ENCODE measurements around the gene ERICH4. TPM values are rescaled to one million over a fixed set of nuclear protein-coding genes. Genes with fewer than 3 reads are reported as not detected.
A peak's percentile ranks its signal among the peaks of the same experiment; 100 is the strongest.
"Not testable (repeated sequence)": the region's sequence is repeated elsewhere in the genome, so short reads cannot be mapped to it uniquely, and the experiment has no call there.

The ERICH4 gene
- total RNA-seq, 2 donors from 2014 or later, result not detected

DNA sequence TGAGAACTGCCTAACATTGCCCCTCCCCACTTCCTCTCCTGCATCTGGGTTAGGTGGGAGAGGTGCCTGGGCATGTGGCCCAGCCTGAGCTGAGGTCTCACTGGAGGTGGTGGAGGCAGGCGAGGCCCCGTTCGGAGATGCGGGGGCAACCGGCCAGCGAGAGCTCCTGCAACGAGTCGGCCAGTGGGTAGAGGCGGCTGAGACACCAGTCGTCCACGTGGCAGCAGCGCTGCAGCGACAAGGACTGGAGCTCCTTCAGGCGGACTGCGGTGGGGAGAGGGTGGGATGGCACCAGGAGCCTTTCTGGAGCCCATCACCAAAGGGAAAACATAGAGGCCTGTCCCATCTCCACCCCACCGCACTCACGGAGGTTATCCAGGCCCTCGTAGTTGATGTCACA lies 9.8 kb upstream of the ERICH4 start:
- H3K36me3 ChIP-seq (ENCODE audit: control insufficient read depth, insufficient read depth, low read length), result peaks cover 33% of the 10 kb centered on the region
- DNase-seq, result no peak
- no peaks in the 10 kb centered on the region for H3K9me3 ChIP-seq (ENCODE audit: control insufficient read depth, low read length)

DNA sequence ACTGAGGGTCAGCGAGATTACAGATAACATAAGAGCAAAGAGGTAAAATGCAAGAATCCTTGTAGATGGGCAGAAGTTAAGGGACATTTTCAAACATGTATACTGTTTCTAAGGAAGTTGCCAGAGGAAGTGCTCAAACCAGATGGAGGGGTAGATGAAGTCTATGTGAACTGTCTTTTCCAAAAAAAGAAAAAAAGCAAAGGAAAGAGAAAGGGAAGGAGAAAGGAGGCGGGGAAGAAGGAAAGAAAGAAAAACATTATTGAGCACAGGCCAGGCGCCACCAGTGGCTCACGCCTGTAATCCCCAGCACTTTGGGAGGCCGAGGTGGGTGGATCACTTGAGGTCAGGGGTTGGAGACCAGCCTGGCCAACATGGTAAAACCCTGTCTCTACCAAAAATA lies 8.5 kb upstream of the ERICH4 start:
- Mint-ChIP-seq H3K9me3 (no peaks in the 10 kb centered on the region), H3K4me3 (no peak overlapping the region), H3K27me3 (ENCODE audit: insufficient read depth) (no peaks in the 10 kb centered on the region), H3K27ac (no peak overlapping the region), H3K36me3 (ENCODE audit: low read depth) (peaks cover 37% of the 10 kb centered on the region), H3K4me1 (peaks cover 6% of the 10 kb centered on the region)
- Histone ChIP-seq H3K4me3 (ENCODE audit: low read length) (no peak overlapping the region), H3K27me3 (ENCODE audit: control insufficient read depth, insufficient read depth, low read length, poor library complexity, severe bottlenecking) (no peaks in the 10 kb centered on the region), H3K4me1 (ENCODE audit: control insufficient read depth, insufficient read depth, low read length) (no peaks in the 10 kb centered on the region), H3K27ac (ENCODE audit: low read depth, low read length) (no peak overlapping the region), H3K9me3 (ENCODE audit: control insufficient read depth, low read length) (no peaks in the 10 kb centered on the region), H3K9ac (ENCODE audit: extremely low read depth, low read length, poor library complexity, severe bottlenecking) (no peak overlapping the region), H3K36me3 (ENCODE audit: control insufficient read depth, insufficient read depth, low read length) (peaks cover 35% of the 10 kb centered on the region)
- WGBS, 2 experiments (ENCODE audit: insufficient coverage in 1 of 2, insufficient read length in 1 of 2), result 93 to 100% methylated on average over 5 of the region's 5 CpGs
- DNase-seq, result no peak
- TF ChIP-seq, protein P1, sequence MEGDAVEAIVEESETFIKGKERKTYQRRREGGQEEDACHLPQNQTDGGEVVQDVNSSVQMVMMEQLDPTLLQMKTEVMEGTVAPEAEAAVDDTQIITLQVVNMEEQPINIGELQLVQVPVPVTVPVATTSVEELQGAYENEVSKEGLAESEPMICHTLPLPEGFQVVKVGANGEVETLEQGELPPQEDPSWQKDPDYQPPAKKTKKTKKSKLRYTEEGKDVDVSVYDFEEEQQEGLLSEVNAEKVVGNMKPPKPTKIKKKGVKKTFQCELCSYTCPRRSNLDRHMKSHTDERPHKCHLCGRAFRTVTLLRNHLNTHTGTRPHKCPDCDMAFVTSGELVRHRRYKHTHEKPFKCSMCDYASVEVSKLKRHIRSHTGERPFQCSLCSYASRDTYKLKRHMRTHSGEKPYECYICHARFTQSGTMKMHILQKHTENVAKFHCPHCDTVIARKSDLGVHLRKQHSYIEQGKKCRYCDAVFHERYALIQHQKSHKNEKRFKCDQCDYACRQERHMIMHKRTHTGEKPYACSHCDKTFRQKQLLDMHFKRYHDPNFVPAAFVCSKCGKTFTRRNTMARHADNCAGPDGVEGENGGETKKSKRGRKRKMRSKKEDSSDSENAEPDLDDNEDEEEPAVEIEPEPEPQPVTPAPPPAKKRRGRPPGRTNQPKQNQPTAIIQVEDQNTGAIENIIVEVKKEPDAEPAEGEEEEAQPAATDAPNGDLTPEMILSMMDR (conservative IDR thresholded peaks at IDR 0.05), result no peak

More for the DNA sequence above, 9.8 kb upstream of the ERICH4 start:
- TF ChIP-seq, protein P1 (conservative IDR thresholded peaks at IDR 0.05), result no peak
- H3K9me3 Mint-ChIP-seq, result no peaks in the 10 kb centered on the region
- H3K36me3 Mint-ChIP-seq (ENCODE audit: low read depth), result peaks cover 36% of the 10 kb centered on the region
- no peak overlapping the region for H3K27ac Mint-ChIP-seq
- 90 to 97% methylated on average over 11 to 18 of the region's 18 CpGs for WGBS, 2 experiments (ENCODE audit: insufficient coverage in 1 of 2, insufficient read length in 1 of 2)
- Histone ChIP-seq H3K9ac (ENCODE audit: extremely low read depth, low read length, poor library complexity, severe bottlenecking) (no peak overlapping the region), H3K27me3 (ENCODE audit: control insufficient read depth, insufficient read depth, low read length, poor library complexity, severe bottlenecking) (no peaks in the 10 kb centered on the region), H3K4me1 (ENCODE audit: control insufficient read depth, insufficient read depth, low read length) (peaks cover 4% of the 10 kb centered on the region), H3K27ac (ENCODE audit: low read depth, low read length) (no peak overlapping the region), H3K4me3 (ENCODE audit: low read length) (no peak overlapping the region)
- H3K27me3 Mint-ChIP-seq (ENCODE audit: insufficient read depth), result no peaks in the 10 kb centered on the region
- no peak overlapping the region for H3K4me3 Mint-ChIP-seq
- H3K4me1 Mint-ChIP-seq, result peaks cover 9% of the 10 kb centered on the region

DNA sequence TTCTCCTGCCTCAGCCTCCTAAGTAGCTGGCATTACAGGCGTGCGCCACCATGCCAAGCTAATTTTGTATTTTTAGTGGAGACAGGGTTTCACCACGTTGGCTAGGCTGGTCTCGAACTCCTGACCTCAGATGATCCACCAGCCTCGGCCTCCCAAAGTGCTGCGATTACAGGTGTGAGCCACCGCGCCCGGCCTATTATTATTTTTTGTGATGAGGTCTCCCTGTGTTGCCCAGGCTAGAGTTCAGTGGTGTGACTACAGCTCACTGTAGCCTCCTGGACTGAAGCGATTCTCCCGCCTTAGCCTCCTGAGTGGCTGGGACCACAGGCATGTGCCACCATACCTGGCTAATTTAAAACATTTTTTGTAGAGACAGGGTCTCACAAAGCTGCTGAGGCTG lies 7.6 kb upstream of the ERICH4 start:
- H3K36me3 Mint-ChIP-seq (ENCODE audit: low read depth), result peaks cover 37% of the 10 kb centered on the region
- 91 to 96% methylated on average over 8 to 11 of the region's 11 CpGs for WGBS, 2 experiments (ENCODE audit: insufficient coverage in 1 of 2, insufficient read length in 1 of 2)
- not testable (repeated sequence) for H3K27me3 ChIP-seq (ENCODE audit: control insufficient read depth, insufficient read depth, low read length, poor library complexity, severe bottlenecking); H3K9ac ChIP-seq (ENCODE audit: extremely low read depth, low read length, poor library complexity, severe bottlenecking); H3K9me3 Mint-ChIP-seq; H3K4me1 Mint-ChIP-seq; H3K9me3 ChIP-seq (ENCODE audit: control insufficient read depth, low read length); H3K27me3 Mint-ChIP-seq (ENCODE audit: insufficient read depth); H3K4me1 ChIP-seq (ENCODE audit: control insufficient read depth, insufficient read depth, low read length); H3K27ac ChIP-seq (ENCODE audit: low read depth, low read length); H3K4me3 ChIP-seq (ENCODE audit: low read length); H3K27ac Mint-ChIP-seq; H3K4me3 Mint-ChIP-seq
- peaks cover 35% of the 10 kb centered on the region for H3K36me3 ChIP-seq (ENCODE audit: control insufficient read depth, insufficient read depth, low read length)
- DNase-seq, result peak; percentile 20
